ENCODE results near the gene GOSR1.

GRCh38 chr17:30532871-30533270 lies 55.7 kb downstream of the GOSR1 start:
- TF ChIP-seq POLR2A (IDR thresholded peaks at IDR 0.05): no peak
- no peak for TF ChIP-seq CTCF (IDR thresholded peaks at IDR 0.05)
- TF ChIP-seq POLR2AphosphoS5 (IDR thresholded peaks at IDR 0.05): no peak

All from prostate gland (tissue), 2 donors.